SK-N-SH (cell line): ENCODE results near the gene SNTG2. TPM values are rescaled to one million over a fixed set of nuclear protein-coding genes. Genes with fewer than 3 reads are reported as not detected.

Experiments
- CTCF ChIA-PET: fragments of 300-600, 350-600 bp; formaldehyde crosslinking; extraction: SDS; loops from one replicate; lab custom pipeline; 2021; lab: Yijun Ruan, JAX
- POLR2A ChIA-PET: fragments of 350-600 bp; sonication (Branson Sonifier 250); formaldehyde crosslinking; extraction: SDS; loops from one replicate; lab custom pipeline; 2020; ENCODE audit warnings: antibody characterized with exemption, inconsistent platforms; lab: Yijun Ruan, JAX
- DNase-seq: peaks from one replicate; pipeline ENCODE4 v3.0.0; 2012
- H2AFZ ChIP-seq: fragments of 200-600 bp; sonication (generic); 2 replicates; pipeline ENCODE4 v1.8.1; 2016; ENCODE audit warnings: antibody characterized with exemption, mild to moderate bottlenecking, low read depth
- H3F3A ChIP-seq: fragments of 200-600 bp; sonication (generic); replicated peaks from 2 replicates; pipeline ENCODE3; 2016; ENCODE audit warnings: antibody characterized with exemption, mild to moderate bottlenecking; ENCODE audit not compliant: insufficient read depth
- H3K27ac ChIP-seq, 2 experiments: fragments of 200-500 bp in 1 of 2; fragments of 200-600 bp in 1 of 2; sonication (Bioruptor generic) in 1 of 2; sonication (generic), shearing (Covaris generic) in 1 of 2; 2 replicates each; pipeline versions ENCODE4 v1.5.1 to v1.6.1; 2014 to 2016; ENCODE audit warnings: low read depth in 2 of 2, inconsistent platforms in 1 of 2, low read length in 1 of 2, mild to moderate bottlenecking in 1 of 2, mixed read lengths in 1 of 2
- H3K27me3 ChIP-seq: fragments of 200-600 bp; sonication (generic), shearing (Covaris generic); 2 replicates; pipeline ENCODE4 v1.6.1; 2016; ENCODE audit warnings: mixed run types; ENCODE audit not compliant: insufficient read depth
- H3K36me3 ChIP-seq, 2 experiments: fragments of 200-500 bp in 1 of 2; fragments of 200-600 bp in 1 of 2; sonication (Bioruptor generic) in 1 of 2; sonication (generic) in 1 of 2; replicated peaks in 1 of 2; 2 replicates each; pipeline versions ENCODE3 to v1.5.1; 2014 to 2016; ENCODE audit warnings: low read length in 1 of 2, mild to moderate bottlenecking in 1 of 2; ENCODE audit not compliant: insufficient read depth in 2 of 2, control insufficient read depth in 1 of 2
- H3K4me1 ChIP-seq, 2 experiments: fragments of 200-500 bp in 1 of 2; fragments of 200-600 bp in 1 of 2; sonication (Bioruptor generic) in 1 of 2; sonication (generic), shearing (Covaris generic) in 1 of 2; 2 replicates each; pipeline versions ENCODE4 v1.5.1 to v1.6.1; 2014 to 2016; ENCODE audit warnings: low read depth in 1 of 2, low read length in 1 of 2, mixed run types in 1 of 2; ENCODE audit not compliant: insufficient read depth in 2 of 2, control insufficient read depth in 1 of 2
- H3K4me2 ChIP-seq: fragments of 200-600 bp; sonication (generic), shearing (Covaris generic); 2 replicates; pipeline ENCODE4 v1.6.1; 2017; ENCODE audit warnings: mixed run types
- H3K4me3 ChIP-seq, 2 experiments: fragments of 200-500 bp in 1 of 2; fragments of 200-600 bp in 1 of 2; sonication (Bioruptor generic) in 1 of 2; sonication (generic), shearing (Covaris generic) in 1 of 2; 2 replicates each; pipeline versions ENCODE4 v1.5.1 to v1.8.1; 2014 to 2016; ENCODE audit warnings: low read depth in 2 of 2, inconsistent platforms in 1 of 2, low read length in 1 of 2, mild to moderate bottlenecking in 1 of 2, mixed read lengths in 1 of 2, moderate library complexity in 1 of 2
- H3K79me2 ChIP-seq: fragments of 200-600 bp; sonication (generic); 2 replicates; pipeline ENCODE4 v1.8.1; 2017; ENCODE audit warnings: mild to moderate bottlenecking; ENCODE audit not compliant: insufficient read depth
- H3K9ac ChIP-seq: fragments of 200-600 bp; sonication (generic); 2 replicates; pipeline ENCODE4 v1.6.1; 2017; ENCODE audit warnings: mixed run types
- H3K9me2 ChIP-seq: fragments of 200-600 bp; sonication (generic); 2 replicates; pipeline ENCODE4 v1.6.1; 2017; ENCODE audit warnings: mixed run types
- H3K9me3 ChIP-seq: fragments of 200-600 bp; sonication (generic); 2 replicates; pipeline ENCODE4 v1.6.1; 2017; ENCODE audit warnings: mixed run types, mild to moderate bottlenecking, moderate library complexity
- H4K20me1 ChIP-seq: fragments of 200-600 bp; sonication (generic); 2 replicates; pipeline ENCODE4 v1.6.1; 2017; ENCODE audit warnings: mild to moderate bottlenecking, mixed run types; ENCODE audit not compliant: insufficient read depth
- ELF1 ChIP-seq: IDR thresholded peaks from 2 replicates; pipeline ENCODE4 v1.4.0; 2012
- EP300 ChIP-seq, 2 experiments: IDR thresholded peaks; 2 replicates each; pipeline versions ENCODE4 v1.4.0 to v1.6.1; 2012; ENCODE audit warnings: borderline replicate concordance in 1 of 2, low read depth in 1 of 2, low read length in 1 of 2
- EZH2phosphoT487 ChIP-seq: fragments of 200-600 bp; sonication (generic); IDR thresholded peaks from 2 replicates; pipeline ENCODE4 v1.6.1; 2017; ENCODE audit warnings: low read depth, mixed run types, mild to moderate bottlenecking, antibody characterized with exemption, moderate library complexity, borderline replicate concordance
- FOSL2 ChIP-seq: IDR thresholded peaks from 2 replicates; pipeline ENCODE4 v1.4.0; 2012; ENCODE audit warnings: low read depth, mild to moderate bottlenecking, moderate library complexity, borderline replicate concordance
- FOXJ3 ChIP-seq: sonication (generic); formaldehyde crosslinking; IDR thresholded peaks from 2 replicates; pipeline ENCODE4 v1.5.1; 2020; ENCODE audit warnings: mild to moderate bottlenecking, missing genetic modification reagents
- GATA2 ChIP-seq: sonication (generic); formaldehyde crosslinking; IDR thresholded peaks from 2 replicates; pipeline ENCODE4 v1.5.0; 2020; ENCODE audit warnings: mild to moderate bottlenecking, missing genetic modification reagents
- IRF3 ChIP-seq: fragments of 150-350 bp; IDR thresholded peaks from 2 replicates; pipeline ENCODE4 v1.6.1; 2016; ENCODE audit warnings: mild to moderate bottlenecking, low read depth, low read length
- MXI1 ChIP-seq: IDR thresholded peaks from 2 replicates; pipeline ENCODE4 v1.6.1; 2012; ENCODE audit warnings: mild to moderate bottlenecking, low read depth, low read length, improper control_type of control experiment
- NRF1 ChIP-seq: IDR thresholded peaks from 2 replicates; pipeline ENCODE4 v1.6.1; 2012; ENCODE audit warnings: low read depth, mild to moderate bottlenecking, low read length
- RAD21 ChIP-seq: IDR thresholded peaks from 2 replicates; pipeline ENCODE4 v1.6.1; 2012; ENCODE audit warnings: mild to moderate bottlenecking, low read length
- RCOR1 ChIP-seq: fragments of 150-350 bp; IDR thresholded peaks from 2 replicates; pipeline ENCODE4 v1.6.1; 2017; ENCODE audit warnings: antibody characterized with exemption, low read length
- RFX5 ChIP-seq: IDR thresholded peaks from 2 replicates; pipeline ENCODE4 v1.6.1; 2012; ENCODE audit warnings: mild to moderate bottlenecking, improper control_type of control experiment, low read length
- RXRA ChIP-seq: IDR thresholded peaks from 2 replicates; pipeline ENCODE4 v1.4.0; 2012; ENCODE audit warnings: low read depth, mild to moderate bottlenecking, borderline replicate concordance
- SIN3A ChIP-seq: IDR thresholded peaks from 2 replicates; pipeline ENCODE4 v1.6.1; 2012; ENCODE audit warnings: low read depth, mild to moderate bottlenecking, low read length, moderate library complexity, borderline replicate concordance
- SMC3 ChIP-seq: IDR thresholded peaks from 2 replicates; pipeline ENCODE4 v1.6.1; 2012; ENCODE audit warnings: low read depth, low read length, improper control_type of control experiment
- TEAD4 ChIP-seq: IDR thresholded peaks from 2 replicates; pipeline ENCODE4 v1.4.0; 2012; ENCODE audit warnings: mild to moderate bottlenecking, borderline replicate concordance; ENCODE audit not compliant: insufficient read depth
- WGBS: methylation state at CpG from one replicate; pipeline ENCODE4 v1.1.6; 2017; ENCODE audit warnings: low lambda C conversion rate; 5-methylcytosine and 5-hydroxymethylcytosine counted together
- polyA plus RNA-seq, 3 experiments: library from polyadenylated mRNA; depleted of rRNA; stranded (reverse); fragments of >200 nt; gene quantifications; 2 replicates each; pipeline ENCODE4 v1.2.3, GENCODE V29; 2012

The SNTG2 gene
- polyA plus RNA-seq, 1 of the 3 experiments (the other 2 are of a cell fraction) = not detected

GRCh38 chr2:1278861-1279260 lies 328.2 kb downstream of the SNTG2 start:
- no peak overlapping the region for H3K9ac ChIP-seq
- no peaks in the 10 kb centered on the region for H3K79me2 ChIP-seq
- H3K9me3 ChIP-seq = no peaks in the 10 kb centered on the region
- CTCF ChIA-PET = no interaction called here
- H3K4me3 ChIP-seq = no peak overlapping the region
- no peak overlapping the region for H2AFZ ChIP-seq
- TF ChIP-seq EZH2phosphoT487 = no peak
- TF ChIP-seq RFX5 = no peak
- TF ChIP-seq FOSL2 = no peak
- no peak for TF ChIP-seq ELF1
- no peak for TF ChIP-seq SMC3
- H3K27ac ChIP-seq = no peak overlapping the region
- H3K36me3 ChIP-seq = no peaks in the 10 kb centered on the region
- H3K4me1 ChIP-seq = peaks cover 0 to 20% of the 10 kb centered on the region in 2 experiments; a peak in 2 of 4 replicates
- no peaks in the 10 kb centered on the region for H3K27me3 ChIP-seq
- no peak overlapping the region for H3K4me2 ChIP-seq
- POLR2A ChIA-PET = no interaction called here
- no peaks in the 10 kb centered on the region for H3F3A ChIP-seq
- 71% methylated on average over 27 of the region's 27 CpGs for WGBS
- H3K9me2 ChIP-seq = no peaks in the 10 kb centered on the region
- H4K20me1 ChIP-seq = no peaks in the 10 kb centered on the region
- DNase-seq = no peak

DNA sequence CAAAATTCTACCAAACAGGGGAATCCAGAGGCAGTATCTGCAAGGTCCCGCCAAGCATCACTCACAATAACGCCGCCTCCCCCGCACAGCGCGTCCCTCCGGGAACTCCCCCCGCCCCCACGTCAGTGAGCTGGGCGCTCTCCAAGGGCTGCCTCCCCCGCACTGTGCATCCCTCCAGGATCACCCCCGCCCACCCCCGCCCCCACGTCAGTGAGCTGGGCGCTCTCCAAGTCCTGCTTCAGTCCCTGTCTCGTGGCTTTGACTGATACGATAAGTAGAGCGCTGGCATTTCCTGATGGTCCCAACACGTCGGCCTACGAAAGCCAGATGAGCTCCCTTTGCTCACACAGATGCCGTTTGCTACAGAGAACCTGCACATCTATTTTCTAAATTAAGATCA lies 331.9 kb downstream of the SNTG2 start:
- Histone ChIP-seq H3K36me3 (no peaks in the 10 kb centered on the region), H3K4me1 (peaks cover 0 to 25% of the 10 kb centered on the region in 2 experiments; a peak in 2 of 4 replicates)
- peak; percentile 69; the same call in 1 of the 2 replicates for TF ChIP-seq RCOR1
- peak; percentile 60; the same call in 1 of the 2 replicates for TF ChIP-seq MXI1
- no peak for TF ChIP-seq IRF3
- TF ChIP-seq, all 33 proteins: peak for 2
- Histone ChIP-seq H3K27me3 (no peaks in the 10 kb centered on the region), H3K9me3 (no peaks in the 10 kb centered on the region), H3K4me2 (no peak overlapping the region), H3K4me3 (no peak overlapping the region), H3K9me2 (no peaks in the 10 kb centered on the region), H3K27ac (no peak overlapping the region), H2AFZ (no peak overlapping the region), H3K9ac (no peak overlapping the region), H3F3A (no peaks in the 10 kb centered on the region), H3K79me2 (no peaks in the 10 kb centered on the region), H4K20me1 (no peaks in the 10 kb centered on the region)
- ChIA-PET CTCF (interaction anchor here (0.6 to 2.1 kb wide), 6 partner anchors 15 to 966 kb away, joined by 3 to 7 read pairs (median 3); no protein-coding TSS in a partner anchor), POLR2A (no interaction called here)
- WGBS = 19% methylated on average over 22 of the region's 22 CpGs
- DNase-seq = peak; percentile 84

GRCh38 chr2:1283020-1283801 lies 332.6 kb downstream of the SNTG2 start:
- Histone ChIP-seq H3K36me3 (no peaks in the 10 kb centered on the region), H3K4me2 (no peak overlapping the region), H3K4me1 (peaks cover 0 to 25% of the 10 kb centered on the region in 2 experiments; a peak in 2 of 4 replicates), H3K9me3 (no peaks in the 10 kb centered on the region), H3F3A (no peaks in the 10 kb centered on the region), H3K9ac (no peak overlapping the region), H3K9me2 (no peaks in the 10 kb centered on the region), H3K79me2 (no peaks in the 10 kb centered on the region), H3K4me3 (peak overlapping the region in 1 of 2 experiments; percentile 7; a peak in 1 of 4 replicates), H2AFZ (no peak overlapping the region), H3K27ac (peak overlapping the region in 1 of 2 experiments; percentile 58; a peak in 2 of 4 replicates), H3K27me3 (no peaks in the 10 kb centered on the region), H4K20me1 (no peaks in the 10 kb centered on the region)
- WGBS = 22% methylated on average over 18 of the region's 21 CpGs
- DNase-seq = peak; percentile 58
- ChIA-PET CTCF (interaction anchor here (0.6 to 2.1 kb wide), 8 partner anchors 15 to 966 kb away, joined by 3 to 7 read pairs (median 4); no protein-coding TSS in a partner anchor), POLR2A (no interaction called here)
- TF ChIP-seq EZH2phosphoT487 (no peak), TEAD4 (no peak), SIN3A (no peak), RAD21 (no peak), SMC3 (no peak), RXRA (no peak), GATA2 (no peak), NRF1 (no peak), IRF3 (no peak), FOXJ3 (no peak), EP300 (IDR thresholded peaks at IDR 0.05; ENCODE audit: borderline replicate concordance in 1 of 2, low read depth in 1 of 2, low read length in 1 of 2) (no peak), ELF1 (no peak)
